ENCODE data around the gene STK11IP.

STK11IP gene

GRCh38 chr2:219559156-219559915, 38.3 kb upstream of the STK11IP start:
- TF ChIP-seq ZNF274 (IDR thresholded peaks at IDR 0.05; ENCODE audit: low read depth, low read length) (no peak), SUZ12 (IDR thresholded peaks at IDR 0.05; ENCODE audit: extremely low read depth, insufficient read depth, insufficient read length) (no peak), YY1 (IDR thresholded peaks at IDR 0.05; ENCODE audit: insufficient read depth, insufficient read length) (no peak)
- no peak overlapping the region for H3K9ac ChIP-seq (ENCODE audit: insufficient read length, low read depth)
- no peak for DNase-seq (ENCODE audit: low read depth, low spot score)
- no peaks in the 10 kb centered on the region for H3K27me3 ChIP-seq (ENCODE audit: insufficient read depth, insufficient read length)
- H3K9me3 ChIP-seq (ENCODE audit: insufficient read depth, low read length) = no peaks in the 10 kb centered on the region
- peaks cover 28% of the 10 kb centered on the region for H3K4me1 ChIP-seq (ENCODE audit: insufficient read depth, insufficient read length)
- peaks cover 84% of the 10 kb centered on the region for H3K36me3 ChIP-seq (ENCODE audit: insufficient read depth, insufficient read length, low read length)
- no peak overlapping the region for H3K4me3 ChIP-seq (ENCODE audit: insufficient read length, low read depth)

- no peak for TF ChIP-seq SUZ12 (IDR thresholded peaks at IDR 0.05; ENCODE audit: extremely low read depth, insufficient read depth, insufficient read length)
- TF ChIP-seq YY1 (IDR thresholded peaks at IDR 0.05; ENCODE audit: insufficient read depth, insufficient read length) = no peak
- TF ChIP-seq ZNF274 (IDR thresholded peaks at IDR 0.05; ENCODE audit: low read depth, low read length) = no peak
- H3K9ac ChIP-seq (ENCODE audit: insufficient read length, low read depth) = no peak overlapping the region
- peaks cover 34% of the 10 kb centered on the region for H3K4me1 ChIP-seq (ENCODE audit: insufficient read depth, insufficient read length)
- no peak for DNase-seq (ENCODE audit: low read depth, low spot score)
- H3K4me3 ChIP-seq (ENCODE audit: insufficient read length, low read depth) = no peak overlapping the region
- no peaks in the 10 kb centered on the region for H3K27me3 ChIP-seq (ENCODE audit: insufficient read depth, insufficient read length)
- H3K9me3 ChIP-seq (ENCODE audit: insufficient read depth, low read length) = no peaks in the 10 kb centered on the region
- H3K36me3 ChIP-seq (ENCODE audit: insufficient read depth, insufficient read length, low read length) = peaks cover 85% of the 10 kb centered on the region
Measured at GRCh38 chr2:219560037-219560892, 37.4 kb upstream of the STK11IP start.

GRCh38 chr2:219560893-219561178, 36.8 kb upstream of the STK11IP start:
- H3K36me3 ChIP-seq (ENCODE audit: insufficient read depth, insufficient read length, low read length) = peaks cover 83% of the 10 kb centered on the region
- DNase-seq (ENCODE audit: low read depth, low spot score) = no peak
- TF ChIP-seq SUZ12 (IDR thresholded peaks at IDR 0.05; ENCODE audit: extremely low read depth, insufficient read depth, insufficient read length) = no peak
- TF ChIP-seq YY1 (IDR thresholded peaks at IDR 0.05; ENCODE audit: insufficient read depth, insufficient read length) = no peak
- no peak for TF ChIP-seq ZNF274 (IDR thresholded peaks at IDR 0.05; ENCODE audit: low read depth, low read length)

DNA sequence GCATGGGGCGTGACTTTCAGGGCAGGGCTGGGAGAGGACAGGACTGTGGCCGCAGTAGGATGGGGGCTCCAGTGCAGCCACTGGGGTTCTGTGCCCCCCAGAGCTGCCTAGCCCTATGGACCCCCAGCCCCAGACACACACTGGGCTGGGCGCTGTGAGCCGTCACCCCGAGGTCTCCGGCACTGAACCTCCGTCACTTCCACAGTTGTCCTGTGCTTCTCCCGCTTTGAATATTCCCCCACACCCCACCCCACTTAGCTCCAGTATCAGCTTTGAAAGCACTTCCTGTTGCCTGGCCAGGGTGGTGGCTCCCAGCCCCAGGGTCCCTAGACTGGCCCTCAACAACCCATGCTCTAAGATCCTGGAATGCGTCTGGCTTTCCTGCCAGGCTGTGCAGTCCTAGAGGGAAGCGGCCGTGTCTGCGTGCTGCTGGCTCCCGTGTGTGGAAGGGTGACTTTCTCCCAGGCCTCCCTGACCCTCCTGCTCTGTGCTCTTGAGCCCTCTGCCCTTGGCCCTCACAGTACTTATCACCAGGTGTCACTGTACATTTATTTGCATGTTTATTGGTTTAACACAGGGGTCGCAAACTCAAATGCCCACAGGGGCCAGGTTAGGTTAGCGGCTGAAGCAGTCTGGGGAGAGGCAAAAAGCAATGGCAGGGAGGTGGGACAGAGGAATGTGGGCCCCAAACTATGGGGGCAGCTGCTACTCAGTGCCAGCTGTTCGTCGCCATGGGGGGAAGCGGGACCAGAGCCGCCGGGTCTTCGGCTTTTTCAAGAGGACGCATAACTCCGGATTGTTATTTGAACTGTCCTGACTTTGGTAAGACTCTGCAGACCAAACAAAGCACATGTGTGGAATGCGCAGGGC, 36.2 kb upstream of the STK11IP start:
- H3K4me3 ChIP-seq (ENCODE audit: insufficient read length, low read depth) = no peak overlapping the region
- TF ChIP-seq SUZ12 (IDR thresholded peaks at IDR 0.05; ENCODE audit: extremely low read depth, insufficient read depth, insufficient read length) (no peak), YY1 (IDR thresholded peaks at IDR 0.05; ENCODE audit: insufficient read depth, insufficient read length) (no peak), ZNF274 (IDR thresholded peaks at IDR 0.05; ENCODE audit: low read depth, low read length) (no peak)
- peaks cover 83% of the 10 kb centered on the region for H3K36me3 ChIP-seq (ENCODE audit: insufficient read depth, insufficient read length, low read length)
- H3K4me1 ChIP-seq (ENCODE audit: insufficient read depth, insufficient read length) = peaks cover 38% of the 10 kb centered on the region
- no peaks in the 10 kb centered on the region for H3K27me3 ChIP-seq (ENCODE audit: insufficient read depth, insufficient read length)
- H3K9ac ChIP-seq (ENCODE audit: insufficient read length, low read depth) = no peak overlapping the region
- no peak for DNase-seq (ENCODE audit: low read depth, low spot score)
- H3K9me3 ChIP-seq (ENCODE audit: insufficient read depth, low read length) = no peaks in the 10 kb centered on the region

More at GRCh38 chr2:219560893-219561178, 36.8 kb upstream of the STK11IP start:
- Histone ChIP-seq H3K27me3 (ENCODE audit: insufficient read depth, insufficient read length) (no peaks in the 10 kb centered on the region), H3K4me1 (ENCODE audit: insufficient read depth, insufficient read length) (peaks cover 37% of the 10 kb centered on the region), H3K9ac (ENCODE audit: insufficient read length, low read depth) (no peak overlapping the region), H3K9me3 (ENCODE audit: insufficient read depth, low read length) (no peaks in the 10 kb centered on the region), H3K4me3 (ENCODE audit: insufficient read length, low read depth) (no peak overlapping the region)

DNA sequence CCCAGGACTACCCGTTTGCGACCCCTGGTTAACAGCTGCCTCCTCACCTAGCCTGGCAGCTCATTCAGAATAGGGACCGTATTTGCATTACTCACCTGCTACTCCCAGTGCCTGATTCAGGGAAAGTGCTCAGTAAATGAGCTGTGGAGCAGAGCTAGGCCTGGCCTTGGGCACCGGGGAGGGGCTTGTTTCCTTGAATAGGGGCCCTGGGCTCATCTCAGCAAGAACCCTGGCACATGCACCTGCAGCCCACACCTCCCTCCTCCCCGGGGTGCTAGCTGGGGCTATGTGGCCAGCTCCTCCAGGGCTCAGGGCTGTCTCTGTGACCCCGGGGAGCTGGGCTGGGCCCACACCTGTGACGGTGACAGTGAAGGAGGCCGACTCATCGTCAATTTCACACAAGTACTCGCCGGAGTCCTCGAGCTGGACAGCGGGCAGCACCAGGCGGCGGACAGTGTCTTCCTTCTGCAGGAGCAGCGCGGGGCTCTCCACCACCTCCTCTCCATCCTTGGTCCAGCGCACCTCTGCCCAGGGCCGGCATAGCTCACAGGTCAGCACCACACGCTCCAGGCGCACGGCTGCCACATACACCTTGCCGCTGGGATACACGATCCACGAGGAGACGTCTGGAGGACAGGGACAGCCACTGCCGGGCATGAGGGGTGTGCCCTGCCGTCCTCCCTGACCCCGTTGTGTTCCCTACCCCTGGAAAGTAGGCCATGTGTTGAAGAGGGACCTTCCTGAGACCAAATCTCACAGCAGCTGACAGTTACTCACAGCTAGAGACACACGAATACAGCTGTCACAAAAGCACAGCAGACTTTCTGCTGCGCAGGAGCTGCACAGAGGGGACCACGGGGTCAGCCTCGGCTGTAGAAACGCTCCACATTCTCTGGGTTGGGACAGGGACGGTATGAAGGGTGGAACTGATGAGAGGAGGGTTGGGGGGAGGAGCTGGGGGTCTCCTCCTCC, 35.3 kb upstream of the STK11IP start:
- H3K9ac ChIP-seq (ENCODE audit: insufficient read length, low read depth) = peak overlapping the region; percentile 37
- peaks cover 83% of the 10 kb centered on the region for H3K36me3 ChIP-seq (ENCODE audit: insufficient read depth, insufficient read length, low read length)
- H3K4me1 ChIP-seq (ENCODE audit: insufficient read depth, insufficient read length) = peaks cover 42% of the 10 kb centered on the region
- no peak for DNase-seq (ENCODE audit: low read depth, low spot score)
- H3K27me3 ChIP-seq (ENCODE audit: insufficient read depth, insufficient read length) = no peaks in the 10 kb centered on the region
- TF ChIP-seq SUZ12 (IDR thresholded peaks at IDR 0.05; ENCODE audit: extremely low read depth, insufficient read depth, insufficient read length) (no peak), YY1 (IDR thresholded peaks at IDR 0.05; ENCODE audit: insufficient read depth, insufficient read length) (no peak), ZNF274 (IDR thresholded peaks at IDR 0.05; ENCODE audit: low read depth, low read length) (no peak)
- no peaks in the 10 kb centered on the region for H3K9me3 ChIP-seq (ENCODE audit: insufficient read depth, low read length)
- no peak overlapping the region for H3K4me3 ChIP-seq (ENCODE audit: insufficient read length, low read depth)

DNA sequence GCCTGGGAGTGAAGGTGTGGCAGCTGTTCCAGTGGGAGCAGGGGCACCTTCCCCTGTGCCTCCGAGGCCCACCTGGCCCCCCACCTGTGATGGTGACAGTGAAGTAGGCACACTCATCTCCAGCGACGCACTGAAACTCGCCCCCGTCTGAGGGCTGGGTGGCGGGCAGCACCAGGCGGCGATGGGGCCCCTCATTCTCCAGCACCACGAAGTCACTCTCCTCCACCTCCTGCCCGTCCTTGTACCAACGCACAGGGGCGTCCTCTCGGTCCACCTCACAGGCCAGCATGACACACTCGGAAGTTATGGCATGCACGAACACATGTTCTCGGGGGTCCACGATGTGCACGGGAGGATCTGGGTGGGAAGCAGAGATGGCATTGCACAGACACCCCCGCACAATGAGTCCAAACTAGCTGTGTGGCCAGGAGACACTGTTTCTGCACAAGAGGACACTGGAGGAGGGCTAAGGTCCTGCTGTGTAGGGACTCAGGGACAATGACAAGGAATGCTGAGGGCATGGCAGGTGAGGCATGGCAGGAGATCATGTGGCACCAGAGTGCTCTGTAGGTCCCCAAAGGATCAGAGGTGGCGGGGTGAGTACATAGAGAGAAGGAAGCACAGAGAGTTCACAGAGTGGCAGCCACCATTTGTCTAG, 34.3 kb upstream of the STK11IP start:
- DNase-seq (ENCODE audit: low read depth, low spot score) = no peak
- no peak overlapping the region for H3K9ac ChIP-seq (ENCODE audit: insufficient read length, low read depth)
- H3K27me3 ChIP-seq (ENCODE audit: insufficient read depth, insufficient read length) = no peaks in the 10 kb centered on the region
- TF ChIP-seq ZNF274 (IDR thresholded peaks at IDR 0.05; ENCODE audit: low read depth, low read length) (no peak), SUZ12 (IDR thresholded peaks at IDR 0.05; ENCODE audit: extremely low read depth, insufficient read depth, insufficient read length) (no peak), YY1 (IDR thresholded peaks at IDR 0.05; ENCODE audit: insufficient read depth, insufficient read length) (no peak)
- H3K9me3 ChIP-seq (ENCODE audit: insufficient read depth, low read length) = no peaks in the 10 kb centered on the region
- H3K36me3 ChIP-seq (ENCODE audit: insufficient read depth, insufficient read length, low read length) = peaks cover 83% of the 10 kb centered on the region
- H3K4me1 ChIP-seq (ENCODE audit: insufficient read depth, insufficient read length) = peaks cover 46% of the 10 kb centered on the region
- H3K4me3 ChIP-seq (ENCODE audit: insufficient read length, low read depth) = no peak overlapping the region

Data from NT2/D1 (cell line).